ELF-1 (cell line): ENCODE data around the gene C1QTNF1.
"Not testable (repeated sequence)": the region's sequence is repeated elsewhere in the genome, so short reads cannot be mapped to it uniquely, and the experiment has no call there.

Source experiments
- DNase-seq: peaks from one replicate; pipeline ENCODE4 v3.0.0-alpha.2; 2016; ENCODE audit warnings: low read depth, low spot score

Gene C1QTNF1

DNA sequence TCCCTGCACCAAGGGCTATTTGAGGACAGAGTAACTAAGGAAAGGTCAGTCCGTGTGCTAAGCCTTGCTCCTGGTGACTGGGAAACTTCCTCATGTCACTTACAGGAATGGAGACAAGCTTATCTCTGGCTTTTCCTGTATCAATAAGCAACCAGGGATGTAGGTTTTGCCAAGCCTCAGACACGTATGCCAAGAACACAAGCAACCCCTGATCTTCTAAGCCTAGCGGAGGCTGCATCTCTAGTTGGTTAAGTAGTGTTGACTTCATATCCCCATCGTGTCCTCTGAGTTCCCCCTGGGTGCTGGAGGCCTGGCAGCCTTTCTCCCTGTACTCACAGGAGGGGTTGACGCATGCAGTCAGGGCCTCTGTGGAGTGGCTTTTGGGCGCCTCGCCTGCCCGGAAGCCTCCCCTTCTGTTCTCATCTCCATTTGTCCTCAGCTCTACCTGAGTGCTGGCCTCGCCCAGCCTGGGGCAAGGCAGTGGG, 1.4 kb upstream of the C1QTNF1 start:
- no peak for DNase-seq

DNA sequence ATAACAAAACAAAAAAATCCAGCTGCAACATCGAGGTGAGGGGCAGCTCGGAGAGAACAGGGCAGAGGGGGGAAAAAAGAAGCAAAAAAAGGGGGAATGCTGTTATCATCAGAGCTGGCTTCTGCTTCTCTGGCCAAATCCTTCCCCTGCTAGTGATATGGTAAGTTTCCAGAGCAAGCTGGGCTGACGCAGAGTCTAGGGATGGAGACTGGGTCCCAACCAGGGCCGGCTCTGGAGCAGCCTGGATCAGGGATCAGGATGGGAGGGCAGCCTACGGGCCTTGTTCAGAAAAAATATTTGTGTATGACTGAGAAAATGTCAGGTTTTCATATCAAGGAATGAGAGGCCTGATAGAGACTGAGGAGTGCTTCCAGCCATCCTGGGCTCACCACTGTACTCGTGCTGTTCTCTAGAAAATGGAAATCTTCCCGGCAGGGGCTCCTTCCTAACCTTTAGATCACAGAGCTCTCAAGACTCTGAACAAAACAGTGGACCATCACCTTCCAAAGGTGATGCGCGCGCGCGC, 726 bp upstream of the C1QTNF1 start:
- no peak for DNase-seq

DNA sequence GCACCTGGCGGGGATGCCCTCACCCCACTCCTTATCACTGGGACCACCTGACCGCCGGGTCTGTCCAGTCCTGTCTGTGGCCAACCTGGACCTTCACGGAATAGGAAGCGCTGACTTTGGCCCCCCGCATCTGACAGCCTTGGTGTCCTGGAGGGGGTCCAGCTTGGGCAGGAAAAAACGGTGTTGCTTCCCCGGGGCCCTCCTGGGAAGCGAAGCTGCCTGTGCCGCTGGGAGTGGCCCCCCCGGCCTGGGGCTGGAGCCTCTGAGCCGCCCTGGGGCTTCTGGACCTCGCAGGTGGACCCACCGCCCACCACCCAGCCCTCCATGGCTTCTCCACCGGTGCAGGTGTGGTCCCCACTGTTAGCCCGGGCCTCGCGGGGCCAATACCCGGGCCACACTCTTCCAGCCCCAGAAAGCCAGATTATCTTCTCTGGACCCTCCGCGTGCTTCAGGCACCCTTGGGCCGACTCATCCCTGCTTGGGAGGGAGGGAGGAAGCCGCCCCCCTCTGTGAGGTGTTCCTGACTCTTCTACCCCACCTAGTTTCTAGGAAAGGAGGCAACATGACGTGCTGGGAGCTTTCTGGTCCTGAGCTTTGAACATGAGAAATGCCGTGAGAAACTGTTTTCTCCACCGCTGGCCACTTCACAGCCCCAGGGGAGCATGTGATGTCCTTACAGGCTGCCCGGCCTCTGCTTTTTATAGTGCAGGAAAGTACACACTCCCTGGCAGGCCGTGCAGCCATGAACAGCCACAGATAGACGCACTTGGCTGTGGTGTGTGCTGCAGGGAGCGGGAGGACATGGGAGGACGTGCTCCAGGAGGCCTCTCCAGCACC, 1.1 kb downstream of the C1QTNF1 start:
- DNase-seq, result no peak

DNA sequence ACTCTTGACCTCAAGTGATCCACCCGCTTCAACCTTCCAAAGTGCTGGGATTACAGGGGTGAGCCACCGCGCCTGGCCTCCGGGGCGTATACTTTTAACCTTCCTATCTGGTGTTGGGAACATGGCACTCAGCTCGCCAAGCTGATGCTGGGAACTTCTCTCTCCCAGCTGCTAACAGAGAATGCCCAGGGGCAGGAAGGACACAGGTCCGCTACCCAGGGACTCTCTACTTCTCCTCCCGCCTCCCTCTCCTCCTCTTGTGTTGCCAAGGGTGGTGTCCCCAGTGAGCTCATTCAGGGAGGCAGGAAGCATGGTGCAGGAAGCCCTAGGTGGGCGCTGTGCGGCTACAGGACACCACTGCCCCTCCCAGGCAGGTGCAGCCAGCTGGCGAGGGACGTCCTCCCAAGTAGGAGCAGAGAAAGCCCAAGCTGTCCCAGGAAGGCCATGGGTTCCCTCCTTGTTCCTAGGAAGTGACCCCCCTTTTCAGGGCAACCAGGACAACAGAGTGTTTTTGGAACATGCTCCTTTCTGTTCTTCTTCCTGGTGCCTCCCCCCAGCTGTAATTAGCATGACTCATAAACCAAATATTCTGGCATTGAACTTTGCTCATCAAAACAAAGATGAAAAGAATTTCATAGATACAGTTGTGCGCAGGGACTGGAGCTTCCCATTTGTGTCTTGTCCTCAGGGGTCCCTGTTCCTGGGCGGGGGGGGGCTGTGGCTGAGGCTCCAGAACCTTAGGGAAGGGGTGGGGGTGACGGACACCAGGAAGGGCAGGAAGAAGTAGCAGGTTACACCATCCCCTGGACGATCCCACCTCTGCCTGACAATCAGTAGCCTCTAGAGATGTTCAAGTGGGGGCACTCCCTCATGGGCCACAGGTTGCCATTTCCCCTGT, 2.7 kb downstream of the C1QTNF1 start:
- DNase-seq, result no peak

DNA sequence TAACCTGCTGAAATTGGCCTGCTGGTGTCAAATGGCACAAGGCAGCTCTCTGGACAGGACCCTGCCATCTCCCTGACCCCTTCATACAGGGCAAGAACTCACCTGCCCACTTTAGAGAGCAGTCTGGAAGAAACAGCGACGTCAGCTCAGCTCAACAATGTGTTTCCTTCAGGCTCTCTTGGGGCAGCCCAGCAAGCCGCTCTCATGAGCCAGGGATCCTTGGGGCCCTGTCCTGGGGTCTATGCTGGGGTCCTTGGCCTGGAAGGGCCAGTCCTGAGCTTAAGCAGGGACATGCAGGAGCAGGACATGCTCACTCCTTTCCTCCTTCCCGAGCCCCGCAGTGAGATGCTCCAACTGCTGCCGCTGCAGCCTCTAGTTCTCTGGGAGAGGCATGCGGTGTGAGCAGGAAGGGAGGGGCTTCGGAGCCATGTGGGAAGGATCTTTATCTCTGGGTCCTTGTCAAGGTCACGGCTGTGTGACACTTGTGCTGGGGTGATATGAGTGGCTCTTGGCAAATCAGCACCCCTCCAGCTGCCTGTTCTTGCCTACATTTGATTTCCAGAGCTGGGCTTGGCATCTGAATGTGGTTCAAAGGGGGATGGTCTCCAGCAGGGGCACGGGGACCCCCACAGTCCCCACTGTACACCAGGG, 3.4 kb downstream of the C1QTNF1 start:
- no peak for DNase-seq

DNA sequence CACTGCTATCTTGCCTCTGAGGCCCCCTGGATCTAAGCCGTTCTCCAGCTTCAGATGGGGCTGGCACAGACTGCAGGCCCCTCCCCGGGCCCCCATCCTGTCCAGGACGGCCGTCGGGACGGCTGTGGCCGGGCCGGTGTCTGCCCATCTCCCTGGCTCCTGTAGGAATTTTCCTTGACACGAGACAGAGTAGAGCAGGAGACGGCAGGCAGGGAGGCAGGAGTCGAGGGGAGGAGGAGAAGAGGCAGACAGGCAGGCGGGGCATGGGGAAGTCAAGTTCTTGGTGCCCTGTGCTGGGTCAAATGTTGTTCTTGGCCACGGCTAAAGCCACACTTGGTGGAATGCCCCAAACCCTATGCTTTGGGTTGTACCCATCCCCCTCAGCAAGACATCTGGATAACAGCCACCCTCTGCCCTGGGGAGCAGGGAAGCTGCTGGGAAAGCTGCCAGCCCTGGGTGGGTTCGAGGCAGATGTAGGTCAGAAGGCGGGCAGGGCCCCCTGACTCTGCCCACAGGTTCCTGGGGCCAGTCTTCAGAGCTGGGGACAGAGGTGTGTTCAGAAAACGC, 4.0 kb downstream of the C1QTNF1 start:
- no peak for DNase-seq

DNA sequence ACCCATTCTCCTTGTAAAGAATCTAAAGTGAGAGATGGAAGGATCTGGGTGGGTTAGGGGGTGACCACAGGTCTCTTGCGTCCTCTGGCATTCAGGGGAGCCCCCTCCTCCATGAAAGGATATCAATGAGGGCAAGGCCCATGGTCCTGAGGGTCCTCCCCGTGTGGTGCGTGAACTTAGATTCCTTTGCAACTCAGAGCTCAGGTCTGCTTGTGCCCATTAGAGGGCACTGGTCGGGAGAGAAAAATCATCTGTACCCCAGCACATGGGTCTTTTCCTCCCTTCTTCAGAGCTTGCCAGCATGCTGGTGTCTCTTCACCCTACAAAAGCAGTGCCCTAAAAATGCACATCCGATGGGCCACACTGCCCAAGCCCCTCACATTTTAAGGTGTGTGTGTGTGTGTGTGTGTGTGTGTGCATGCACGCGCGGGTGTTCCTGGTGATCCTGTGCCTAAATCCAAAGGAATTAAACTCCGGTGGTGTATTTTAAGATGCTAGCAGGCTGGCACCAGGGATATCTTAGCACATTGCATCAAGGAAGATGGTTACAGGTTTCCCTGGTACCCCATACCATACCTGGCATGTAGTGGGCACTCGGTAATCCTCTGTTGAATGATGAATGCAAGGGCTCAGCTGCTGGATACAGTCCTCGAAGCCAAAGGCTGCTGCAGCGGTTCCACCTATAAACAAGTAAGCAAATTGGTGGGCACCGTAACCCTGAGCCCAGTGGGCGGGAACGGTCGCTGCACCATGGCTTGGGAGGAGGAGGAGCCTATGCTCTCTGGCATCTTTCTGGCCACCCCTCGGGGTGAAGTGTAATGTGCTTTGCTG, 4.7 kb downstream of the C1QTNF1 start:
- no peak for DNase-seq

DNA sequence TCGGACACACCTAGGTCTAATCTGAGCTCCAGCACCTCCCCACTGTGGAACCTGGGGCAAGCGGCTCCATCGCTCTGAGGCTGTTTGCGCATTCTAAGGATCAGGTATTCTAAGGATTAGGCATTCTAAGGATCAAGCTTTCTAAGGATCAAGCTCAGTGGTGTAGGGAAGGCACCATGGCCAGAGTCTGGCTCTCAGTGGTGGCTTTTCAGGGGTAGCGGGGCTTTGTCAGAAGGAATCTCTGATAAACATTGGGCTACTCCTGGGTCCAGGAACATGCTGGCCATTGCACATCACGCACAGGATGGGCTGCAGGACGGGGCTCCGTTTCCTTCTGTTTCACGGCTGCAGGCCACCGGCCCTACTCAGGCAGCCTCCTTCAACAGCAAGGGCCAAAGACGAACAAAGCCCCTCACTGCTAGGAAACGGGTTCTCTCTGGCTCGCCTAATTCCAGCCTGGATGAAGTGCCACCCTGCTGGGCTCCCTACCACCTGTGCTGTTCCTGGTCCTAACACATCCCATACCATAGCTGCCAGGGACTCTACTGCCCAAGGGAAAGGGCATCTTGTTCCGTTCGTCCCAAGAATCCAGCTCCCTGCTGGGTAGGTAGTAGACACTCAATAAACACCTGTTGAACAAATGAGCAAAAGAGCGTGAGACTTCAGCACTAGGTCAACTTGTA, 5.5 kb downstream of the C1QTNF1 start:
- DNase-seq, result no peak

DNA sequence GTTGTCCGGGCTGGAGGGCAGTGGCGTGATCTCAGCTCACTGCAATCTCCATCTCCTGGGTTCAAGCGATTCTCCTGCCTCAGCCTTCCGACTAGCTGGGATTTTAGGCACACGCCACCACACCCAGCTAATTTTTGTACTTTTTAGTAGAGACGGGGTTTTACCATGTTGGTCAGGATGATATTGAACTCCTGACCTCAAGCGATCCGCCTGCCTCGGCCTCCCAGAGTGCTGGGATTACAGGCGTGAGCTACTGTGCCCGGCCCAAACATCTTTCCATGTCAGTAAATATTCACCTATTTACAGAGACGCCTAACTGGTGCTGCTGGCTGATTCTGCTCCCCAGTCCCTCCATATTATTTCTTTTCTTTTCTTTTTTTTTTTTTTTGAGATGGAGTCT, 6.7 kb downstream of the C1QTNF1 start:
- DNase-seq, result not testable (repeated sequence)

DNA sequence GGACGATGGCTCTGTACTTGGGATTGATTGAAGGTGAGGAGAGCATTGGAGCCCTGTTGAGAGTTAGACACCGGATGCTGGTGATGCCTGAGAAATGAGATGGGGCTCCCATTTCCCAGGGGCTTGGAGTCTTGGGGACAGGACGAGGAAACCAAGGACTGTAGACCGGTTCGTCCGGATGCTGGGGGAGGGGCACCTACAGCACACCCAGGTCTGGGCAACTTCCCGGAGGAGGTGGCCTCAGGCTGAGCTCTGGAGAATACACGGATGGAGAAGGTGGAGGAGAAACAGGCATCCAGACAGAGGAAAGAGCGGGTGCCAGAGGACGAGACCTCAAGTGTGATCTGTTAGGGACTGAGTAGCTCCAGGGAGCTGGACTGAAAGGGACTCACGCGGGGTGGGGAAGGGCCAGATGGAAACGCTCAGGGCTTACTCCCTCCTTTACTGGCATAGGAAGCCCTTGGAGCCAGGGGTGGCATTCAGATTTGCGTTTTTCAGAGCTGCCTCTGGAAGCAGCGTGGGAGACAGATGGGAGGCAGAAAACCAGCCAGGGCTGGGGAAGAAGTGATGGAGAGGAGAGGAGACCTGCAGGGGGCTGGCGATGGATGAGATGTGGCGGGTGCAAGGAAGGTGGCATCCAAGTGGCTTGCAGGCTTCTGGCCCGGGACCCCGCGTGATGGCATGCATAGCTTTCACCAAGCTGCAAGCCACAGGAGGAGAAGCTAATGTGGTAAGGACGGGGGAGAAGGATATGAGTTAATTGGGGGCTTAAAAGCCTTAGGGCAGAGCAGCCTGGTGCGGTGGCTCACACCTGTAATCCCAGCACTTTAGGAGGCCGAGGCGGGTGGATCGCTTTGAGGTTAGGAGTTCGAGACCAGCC, 8.3 kb downstream of the C1QTNF1 start:
- DNase-seq, result peak; percentile 32

DNA sequence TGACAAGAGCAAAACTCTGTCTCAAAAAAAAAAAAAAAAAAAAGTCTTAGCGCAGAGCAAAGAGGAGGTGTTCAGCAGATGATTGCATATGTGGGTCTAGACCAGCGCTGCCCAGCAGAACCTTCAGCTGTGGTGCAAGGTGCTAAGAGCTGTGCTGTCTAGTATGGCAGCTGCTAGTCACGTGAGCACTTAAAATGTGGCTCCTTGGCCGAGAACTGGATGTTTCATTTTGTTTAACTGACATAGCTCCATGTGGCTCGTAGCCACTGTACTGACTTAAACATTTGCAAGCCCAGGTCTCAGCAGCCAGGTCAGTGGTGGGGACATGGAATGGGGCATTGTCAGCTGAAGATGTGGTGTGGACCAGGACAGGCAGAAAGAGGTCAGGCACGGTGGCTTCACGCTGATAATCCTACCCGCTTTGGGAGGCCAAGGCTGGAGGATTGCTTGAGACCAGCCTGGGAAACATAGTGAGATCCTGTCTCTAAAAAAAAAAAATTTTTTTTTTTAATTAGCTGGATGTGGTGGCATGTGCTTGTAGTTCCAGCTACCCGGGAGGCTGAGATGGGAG, 9.2 kb downstream of the C1QTNF1 start:
- DNase-seq, result no peak

DNA sequence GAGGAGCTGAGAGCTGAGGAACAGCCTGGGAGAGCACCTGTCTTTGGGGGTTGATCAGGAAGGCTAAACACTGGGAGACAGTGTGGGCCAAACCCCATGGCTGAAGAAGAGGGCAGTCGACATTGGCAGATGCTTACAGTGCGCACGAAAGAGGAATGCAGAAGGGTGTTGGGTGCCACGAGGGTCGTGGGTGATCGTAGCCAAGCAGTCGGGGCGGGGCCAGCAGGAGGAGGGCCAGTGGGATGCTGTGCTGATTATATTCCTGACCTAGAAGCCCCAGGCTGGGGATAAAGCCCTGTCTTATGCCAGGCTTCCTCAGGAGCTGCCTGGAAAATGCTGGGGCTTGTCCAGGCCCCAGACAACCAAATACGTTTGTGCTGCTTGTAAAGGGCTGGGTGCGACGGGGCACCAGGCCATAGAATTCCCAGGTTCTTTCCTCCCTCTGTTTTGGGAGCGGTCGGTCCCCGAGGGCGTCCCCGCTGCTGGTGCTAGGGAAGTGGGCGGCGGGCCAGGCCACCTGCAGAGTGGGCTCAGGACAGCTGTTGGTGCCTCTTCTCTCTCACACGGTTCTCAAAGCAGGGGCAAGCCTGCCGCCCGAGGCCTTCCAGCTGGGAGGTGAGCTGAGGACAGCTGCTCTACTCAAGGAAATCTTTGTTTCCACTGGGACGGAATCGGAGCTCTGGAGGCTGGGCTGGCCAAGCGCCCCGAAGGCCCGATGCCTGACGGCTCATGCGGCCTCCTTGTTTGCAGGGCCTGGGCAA, 10.0 kb downstream of the C1QTNF1 start:
- DNase-seq, result peak; percentile 82

DNA sequence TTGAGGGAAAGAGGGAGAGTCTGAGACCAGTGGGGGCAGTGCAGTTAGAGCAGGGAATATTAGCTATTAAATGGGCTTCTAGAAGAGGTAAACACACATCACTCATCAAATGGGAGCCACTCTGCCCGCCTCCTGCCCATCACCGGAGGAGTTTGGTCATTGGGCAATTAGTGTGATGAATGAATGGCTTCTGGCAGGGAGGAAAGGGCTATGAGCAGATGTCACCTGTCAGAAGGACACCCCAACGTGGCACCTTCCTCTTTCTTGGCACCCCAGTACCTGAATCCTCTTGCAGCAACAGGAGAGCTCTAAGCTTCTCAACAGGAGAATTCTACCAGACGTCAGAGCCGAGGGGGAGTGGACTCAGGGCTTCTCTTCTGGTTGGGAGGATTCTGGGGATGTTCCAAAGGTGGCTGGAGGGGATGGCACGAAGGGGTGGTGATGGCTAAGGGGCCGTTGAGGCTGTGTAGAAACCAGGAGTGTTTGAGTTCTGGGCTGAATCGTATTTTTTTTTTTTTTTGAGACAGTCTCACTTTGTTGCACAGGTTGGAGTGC, 11.0 kb downstream of the C1QTNF1 start:
- no peak for DNase-seq

DNA sequence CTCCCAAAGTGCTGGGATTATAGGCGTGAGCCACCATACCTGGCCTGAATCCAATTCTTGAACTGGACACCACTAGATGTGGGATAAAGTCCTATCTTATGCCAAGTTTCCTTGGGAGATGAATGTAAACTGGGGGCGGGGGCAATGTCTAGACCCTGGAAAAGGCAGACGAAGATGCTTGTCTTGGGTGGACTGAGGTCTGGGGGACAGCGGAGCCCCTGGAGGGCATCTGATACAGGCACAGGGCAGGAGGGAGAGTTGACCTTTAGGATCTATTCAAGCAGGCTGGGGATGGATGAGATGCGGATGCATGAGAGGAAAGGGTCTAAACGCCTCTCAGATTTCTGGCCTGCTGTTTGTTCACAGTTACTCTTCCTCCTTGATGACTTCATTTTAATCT, 11.7 kb downstream of the C1QTNF1 start:
- DNase-seq, result no peak

DNA sequence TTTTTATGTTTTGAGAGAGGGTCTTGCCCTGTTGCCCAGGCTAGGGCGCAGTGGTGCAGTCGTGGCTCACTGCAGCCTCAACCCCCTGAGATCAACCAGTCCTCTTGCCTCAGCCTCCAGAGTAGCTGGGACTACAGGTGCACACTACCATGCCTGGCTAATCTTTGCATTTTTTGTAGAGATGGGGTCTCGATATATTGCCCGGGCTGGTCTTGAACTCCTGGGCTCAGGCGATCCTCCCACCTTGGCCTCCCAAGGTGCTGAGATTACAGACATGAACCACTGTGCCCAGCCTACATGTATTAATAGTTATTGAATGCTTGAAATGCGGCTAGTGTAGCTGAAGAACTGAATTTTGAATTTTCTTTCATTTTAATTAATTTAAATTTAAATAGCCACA, 12.2 kb downstream of the C1QTNF1 start:
- no peak for DNase-seq

DNA sequence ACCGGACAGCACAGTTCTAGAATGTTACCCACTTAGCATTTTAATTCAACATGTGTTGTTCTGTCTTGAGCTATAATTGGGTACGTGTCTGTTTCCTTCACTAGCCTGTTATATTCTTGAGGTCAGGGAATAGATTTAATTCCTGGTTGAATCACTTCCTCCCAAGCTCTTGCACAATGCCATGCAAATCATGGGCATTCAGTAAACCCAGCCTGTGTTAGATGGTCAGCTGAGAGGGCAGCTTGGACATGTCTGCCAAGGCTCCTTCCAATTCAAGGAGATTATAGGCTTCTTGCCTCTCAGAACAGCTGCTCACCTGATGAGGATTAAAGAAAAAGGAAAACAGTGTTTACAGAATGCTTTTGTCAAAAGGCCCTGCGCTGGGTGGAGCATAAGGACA, 12.6 kb downstream of the C1QTNF1 start:
- DNase-seq, result no peak

DNA sequence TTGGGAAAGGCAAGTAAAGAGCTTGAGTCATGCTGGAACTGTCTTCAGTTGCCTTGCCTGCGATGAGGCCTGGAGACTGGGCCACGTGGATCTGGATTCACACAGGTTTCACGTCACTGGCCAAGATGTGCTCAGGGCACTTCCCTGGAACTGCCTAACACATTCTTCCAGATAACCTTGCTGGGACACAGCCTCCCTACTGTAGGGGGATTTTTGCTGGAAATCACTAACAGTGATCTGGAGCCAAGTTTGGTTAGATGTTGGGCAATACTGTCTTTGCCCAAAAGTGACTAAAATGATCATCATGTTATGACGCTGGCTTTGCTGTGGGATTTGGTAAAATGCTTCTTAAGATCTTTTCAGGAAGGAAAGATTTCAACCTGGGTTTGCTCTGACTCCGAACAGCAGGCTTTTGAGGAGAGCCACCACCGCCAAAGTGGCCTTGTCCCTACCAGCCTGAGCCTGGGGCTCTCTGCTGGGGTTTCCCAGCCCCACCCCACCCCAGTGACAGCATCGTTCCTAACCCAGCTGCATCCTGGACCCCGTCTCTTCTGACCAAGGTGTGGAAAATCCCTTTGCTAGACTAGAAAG, 14.7 kb downstream of the C1QTNF1 start:
- DNase-seq, result no peak
